ENCODE data around the gene MAN1C1. TPM values are rescaled to one million over a fixed set of nuclear protein-coding genes. Genes with fewer than 3 reads are reported as not detected.

MAN1C1 gene
- total and polyA plus RNA-seq, 10 of the 15 experiments (the other 5 are each of a cell fraction or from before 2014, with no cell fraction given): 0.12 to 0.56 (median 0.22) TPM; not detected in 3

DNA sequence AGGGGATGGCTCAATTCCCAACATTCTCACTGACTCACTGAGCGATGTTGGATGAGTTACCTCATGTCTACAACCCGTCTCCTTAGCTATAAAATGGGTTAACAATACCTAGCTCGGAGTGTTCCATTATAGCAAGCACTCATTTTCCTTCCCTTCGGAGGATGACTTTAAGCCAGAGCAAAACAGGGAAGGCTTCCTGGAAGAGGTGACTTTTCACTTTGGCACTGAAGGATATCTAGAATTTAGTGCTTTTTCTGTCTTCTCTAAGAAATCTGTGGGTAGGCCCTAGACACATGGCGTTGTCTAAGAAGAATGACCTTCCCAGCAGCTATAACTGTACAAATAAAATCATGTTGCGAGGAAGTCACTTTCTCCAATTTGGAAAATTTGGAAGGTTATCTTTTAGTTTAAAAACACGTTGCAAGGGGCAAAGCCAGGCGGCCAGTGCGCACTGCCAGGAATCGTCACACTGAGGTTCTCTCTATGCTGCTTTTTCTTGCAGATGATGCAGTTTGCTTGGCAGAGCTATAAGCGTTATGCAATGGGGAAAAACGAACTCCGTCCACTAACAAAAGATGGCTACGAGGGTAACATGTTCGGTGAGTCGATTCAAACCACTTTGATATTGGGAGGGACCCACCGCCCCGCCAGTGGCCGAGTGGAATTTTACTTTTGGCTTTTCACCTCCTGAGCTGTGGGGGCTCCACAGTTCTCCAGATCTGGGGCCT lies 69.5 kb downstream of the MAN1C1 start:
- Histone ChIP-seq H4K20me1 (ENCODE audit: control insufficient read depth, insufficient read depth) (no peaks in the 10 kb centered on the region), H3K36me3 (ENCODE audit: control insufficient read depth in 2 of 2, insufficient read depth in 2 of 2, low read length in 1 of 2) (no peaks in the 10 kb centered on the region), H3K27ac (ENCODE audit: control insufficient read depth, insufficient read depth) (no peak overlapping the region), H3K4me1 (ENCODE audit: control insufficient read depth, insufficient read depth, low read length) (no peaks in the 10 kb centered on the region), H2AFZ (ENCODE audit: control insufficient read depth, low read depth, low read length) (no peak overlapping the region), H3K27me3 (replicated peaks in 1 of 2; ENCODE audit: control insufficient read depth in 2 of 2, insufficient read depth in 2 of 2, low read length in 1 of 2) (peaks cover 5 to 8% of the 10 kb centered on the region in 2 experiments), H3K4me2 (ENCODE audit: control insufficient read depth, insufficient read depth) (no peak overlapping the region), H3K4me3 (no peak overlapping the region), H3K79me2 (ENCODE audit: control insufficient read depth, insufficient read depth, low read length) (no peaks in the 10 kb centered on the region), H3K9ac (ENCODE audit: control insufficient read depth, insufficient read depth, low read length) (no peak overlapping the region), H3K9me3 (replicated peaks; ENCODE audit: control insufficient read depth, insufficient read depth, low read length) (no peaks in the 10 kb centered on the region)
- BruUV-seq (replicated peaks): no TSS peak
- in situ Hi-C loops (cut with MboI) (no loop called here), intact Hi-C loops (cut with micrococcal nuclease; ENCODE audit: unreplicated experiment) (no loop called here)
- DNase-seq (ENCODE audit: low read depth, low spot score): no peak
- ChIA-PET RAD21 (ENCODE audit: unreplicated experiment) (no interaction called here), CTCF (no interaction called here), SMC1A (ENCODE audit: uncharacterized antibody, unreplicated experiment) (no interaction called here), POLR2A (interaction anchor here (0.6 kb wide), 1 partner anchor 1837 kb away, joined by 3 read pairs; no protein-coding TSS in a partner anchor)
- FAIRE-seq: no peak
- 51% methylated on average over 19 of the region's 19 CpGs for WGBS (ENCODE audit: insufficient coverage, insufficient replicate concordance, low lambda C conversion rate, missing lambda C conversion rate)
- ATAC-seq: no peak
- TF ChIP-seq, protein P1, sequence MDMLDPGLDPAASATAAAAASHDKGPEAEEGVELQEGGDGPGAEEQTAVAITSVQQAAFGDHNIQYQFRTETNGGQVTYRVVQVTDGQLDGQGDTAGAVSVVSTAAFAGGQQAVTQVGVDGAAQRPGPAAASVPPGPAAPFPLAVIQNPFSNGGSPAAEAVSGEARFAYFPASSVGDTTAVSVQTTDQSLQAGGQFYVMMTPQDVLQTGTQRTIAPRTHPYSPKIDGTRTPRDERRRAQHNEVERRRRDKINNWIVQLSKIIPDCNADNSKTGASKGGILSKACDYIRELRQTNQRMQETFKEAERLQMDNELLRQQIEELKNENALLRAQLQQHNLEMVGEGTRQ (IDR thresholded peaks at IDR 0.05; ENCODE audit: borderline replicate concordance, low read depth, low read length): no peak
- TF ChIP-seq MTA2 (IDR thresholded peaks at IDR 0.05; ENCODE audit: low read depth) (no peak), BCL11A (IDR thresholded peaks at IDR 0.05; ENCODE audit: low read depth, low read length) (no peak), ZNF24 (IDR thresholded peaks at IDR 0.05) (no peak), ETV6 (conservative IDR thresholded peaks at IDR 0.05 in 1 of 2, IDR thresholded peaks at IDR 0.05 in 1 of 2; ENCODE audit: borderline replicate concordance in 1 of 2, low read depth in 1 of 2) (no peak), STAT3 (IDR thresholded peaks at IDR 0.05; ENCODE audit: low read depth, low read length) (no peak), STAT1 (conservative IDR thresholded peaks at IDR 0.05) (no peak), EGR1 (IDR thresholded peaks at IDR 0.05; ENCODE audit: borderline replicate concordance in 1 of 2, low read depth in 2 of 2, low read length in 2 of 2) (no peak), SPI1 (IDR thresholded peaks at IDR 0.05; ENCODE audit: borderline replicate concordance, insufficient read depth, low read depth, low read length) (no peak), EZH2 (IDR thresholded peaks at IDR 0.05; ENCODE audit: borderline replicate concordance, control insufficient read depth, low read depth, low read length) (no peak)
- TF ChIP-seq, protein P2, sequence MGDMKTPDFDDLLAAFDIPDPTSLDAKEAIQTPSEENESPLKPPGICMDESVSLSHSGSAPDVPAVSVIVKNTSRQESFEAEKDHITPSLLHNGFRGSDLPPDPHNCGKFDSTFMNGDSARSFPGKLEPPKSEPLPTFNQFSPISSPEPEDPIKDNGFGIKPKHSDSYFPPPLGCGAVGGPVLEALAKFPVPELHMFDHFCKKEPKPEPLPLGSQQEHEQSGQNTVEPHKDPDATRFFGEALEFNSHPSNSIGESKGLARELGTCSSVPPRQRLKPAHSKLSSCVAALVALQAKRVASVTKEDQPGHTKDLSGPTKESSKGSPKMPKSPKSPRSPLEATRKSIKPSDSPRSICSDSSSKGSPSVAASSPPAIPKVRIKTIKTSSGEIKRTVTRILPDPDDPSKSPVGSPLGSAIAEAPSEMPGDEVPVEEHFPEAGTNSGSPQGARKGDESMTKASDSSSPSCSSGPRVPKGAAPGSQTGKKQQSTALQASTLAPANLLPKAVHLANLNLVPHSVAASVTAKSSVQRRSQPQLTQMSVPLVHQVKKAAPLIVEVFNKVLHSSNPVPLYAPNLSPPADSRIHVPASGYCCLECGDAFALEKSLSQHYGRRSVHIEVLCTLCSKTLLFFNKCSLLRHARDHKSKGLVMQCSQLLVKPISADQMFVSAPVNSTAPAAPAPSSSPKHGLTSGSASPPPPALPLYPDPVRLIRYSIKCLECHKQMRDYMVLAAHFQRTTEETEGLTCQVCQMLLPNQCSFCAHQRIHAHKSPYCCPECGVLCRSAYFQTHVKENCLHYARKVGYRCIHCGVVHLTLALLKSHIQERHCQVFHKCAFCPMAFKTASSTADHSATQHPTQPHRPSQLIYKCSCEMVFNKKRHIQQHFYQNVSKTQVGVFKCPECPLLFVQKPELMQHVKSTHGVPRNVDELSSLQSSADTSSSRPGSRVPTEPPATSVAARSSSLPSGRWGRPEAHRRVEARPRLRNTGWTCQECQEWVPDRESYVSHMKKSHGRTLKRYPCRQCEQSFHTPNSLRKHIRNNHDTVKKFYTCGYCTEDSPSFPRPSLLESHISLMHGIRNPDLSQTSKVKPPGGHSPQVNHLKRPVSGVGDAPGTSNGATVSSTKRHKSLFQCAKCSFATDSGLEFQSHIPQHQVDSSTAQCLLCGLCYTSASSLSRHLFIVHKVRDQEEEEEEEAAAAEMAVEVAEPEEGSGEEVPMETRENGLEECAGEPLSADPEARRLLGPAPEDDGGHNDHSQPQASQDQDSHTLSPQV (IDR thresholded peaks at IDR 0.05): no peak
- TF ChIP-seq, protein P3, sequence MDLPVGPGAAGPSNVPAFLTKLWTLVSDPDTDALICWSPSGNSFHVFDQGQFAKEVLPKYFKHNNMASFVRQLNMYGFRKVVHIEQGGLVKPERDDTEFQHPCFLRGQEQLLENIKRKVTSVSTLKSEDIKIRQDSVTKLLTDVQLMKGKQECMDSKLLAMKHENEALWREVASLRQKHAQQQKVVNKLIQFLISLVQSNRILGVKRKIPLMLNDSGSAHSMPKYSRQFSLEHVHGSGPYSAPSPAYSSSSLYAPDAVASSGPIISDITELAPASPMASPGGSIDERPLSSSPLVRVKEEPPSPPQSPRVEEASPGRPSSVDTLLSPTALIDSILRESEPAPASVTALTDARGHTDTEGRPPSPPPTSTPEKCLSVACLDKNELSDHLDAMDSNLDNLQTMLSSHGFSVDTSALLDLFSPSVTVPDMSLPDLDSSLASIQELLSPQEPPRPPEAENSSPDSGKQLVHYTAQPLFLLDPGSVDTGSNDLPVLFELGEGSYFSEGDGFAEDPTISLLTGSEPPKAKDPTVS (IDR thresholded peaks at IDR 0.05; ENCODE audit: low read depth, low read length): no peak
- TF ChIP-seq, protein P4, sequence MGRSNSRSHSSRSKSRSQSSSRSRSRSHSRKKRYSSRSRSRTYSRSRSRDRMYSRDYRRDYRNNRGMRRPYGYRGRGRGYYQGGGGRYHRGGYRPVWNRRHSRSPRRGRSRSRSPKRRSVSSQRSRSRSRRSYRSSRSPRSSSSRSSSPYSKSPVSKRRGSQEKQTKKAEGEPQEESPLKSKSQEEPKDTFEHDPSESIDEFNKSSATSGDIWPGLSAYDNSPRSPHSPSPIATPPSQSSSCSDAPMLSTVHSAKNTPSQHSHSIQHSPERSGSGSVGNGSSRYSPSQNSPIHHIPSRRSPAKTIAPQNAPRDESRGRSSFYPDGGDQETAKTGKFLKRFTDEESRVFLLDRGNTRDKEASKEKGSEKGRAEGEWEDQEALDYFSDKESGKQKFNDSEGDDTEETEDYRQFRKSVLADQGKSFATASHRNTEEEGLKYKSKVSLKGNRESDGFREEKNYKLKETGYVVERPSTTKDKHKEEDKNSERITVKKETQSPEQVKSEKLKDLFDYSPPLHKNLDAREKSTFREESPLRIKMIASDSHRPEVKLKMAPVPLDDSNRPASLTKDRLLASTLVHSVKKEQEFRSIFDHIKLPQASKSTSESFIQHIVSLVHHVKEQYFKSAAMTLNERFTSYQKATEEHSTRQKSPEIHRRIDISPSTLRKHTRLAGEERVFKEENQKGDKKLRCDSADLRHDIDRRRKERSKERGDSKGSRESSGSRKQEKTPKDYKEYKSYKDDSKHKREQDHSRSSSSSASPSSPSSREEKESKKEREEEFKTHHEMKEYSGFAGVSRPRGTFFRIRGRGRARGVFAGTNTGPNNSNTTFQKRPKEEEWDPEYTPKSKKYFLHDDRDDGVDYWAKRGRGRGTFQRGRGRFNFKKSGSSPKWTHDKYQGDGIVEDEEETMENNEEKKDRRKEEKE (IDR thresholded peaks at IDR 0.05): no peak

Data from GM12878 (cell line).